Esophagus muscularis mucosa (tissue), 4 donors: ENCODE measurements around the gene EPSTI1.

Experiments used
- CTCF ChIP-seq, 3 experiments: fragments of 200-600 bp in 2 of 3; fragments of 450-650 bp in 1 of 3; sonication (generic) in 2 of 3; IDR thresholded peaks; one replicate each; pipeline ENCODE4 v1.5.1; 2017 to 2019; ENCODE audit warnings: antibody characterized with exemption in 3 of 3, mild to moderate bottlenecking in 2 of 3, moderate library complexity in 1 of 3
- EP300 ChIP-seq: sonication (generic); formaldehyde crosslinking; IDR thresholded peaks from one replicate; pipeline ENCODE4 v1.6.1; 2017; ENCODE audit warnings: antibody characterized with exemption
- POLR2A ChIP-seq: fragments of 450-650 bp; IDR thresholded peaks from one replicate; pipeline ENCODE4 v1.6.1; 2017; ENCODE audit warnings: antibody characterized with exemption, moderate library complexity, mild to moderate bottlenecking, low read depth
- POLR2AphosphoS5 ChIP-seq, 2 donors: sonication (generic); formaldehyde crosslinking; IDR thresholded peaks; one replicate each; pipeline ENCODE4 v1.6.1; 2017; ENCODE audit warnings: antibody characterized with exemption in 2 of 2

GRCh38 chr13:43033038-43033437, 41.0 kb upstream of the EPSTI1 start:
- TF ChIP-seq CTCF (IDR thresholded peaks at IDR 0.05): no peak
- no peak for TF ChIP-seq EP300
- no peak for TF ChIP-seq POLR2AphosphoS5 (IDR thresholded peaks at IDR 0.05)
- no peak for TF ChIP-seq POLR2A
